Endometrium (tissue), 2 donors: Measurements from ENCODE around the gene GABRB3.

Source experiments
- FAIRE-seq: peaks from 2 replicates; lab custom pipeline; 2012; peaks lifted over from hg19 to GRCh38; lab: Jason Lieb, UNC
- donor health status: control.
- donor health status: control.

The GABRB3 gene

DNA sequence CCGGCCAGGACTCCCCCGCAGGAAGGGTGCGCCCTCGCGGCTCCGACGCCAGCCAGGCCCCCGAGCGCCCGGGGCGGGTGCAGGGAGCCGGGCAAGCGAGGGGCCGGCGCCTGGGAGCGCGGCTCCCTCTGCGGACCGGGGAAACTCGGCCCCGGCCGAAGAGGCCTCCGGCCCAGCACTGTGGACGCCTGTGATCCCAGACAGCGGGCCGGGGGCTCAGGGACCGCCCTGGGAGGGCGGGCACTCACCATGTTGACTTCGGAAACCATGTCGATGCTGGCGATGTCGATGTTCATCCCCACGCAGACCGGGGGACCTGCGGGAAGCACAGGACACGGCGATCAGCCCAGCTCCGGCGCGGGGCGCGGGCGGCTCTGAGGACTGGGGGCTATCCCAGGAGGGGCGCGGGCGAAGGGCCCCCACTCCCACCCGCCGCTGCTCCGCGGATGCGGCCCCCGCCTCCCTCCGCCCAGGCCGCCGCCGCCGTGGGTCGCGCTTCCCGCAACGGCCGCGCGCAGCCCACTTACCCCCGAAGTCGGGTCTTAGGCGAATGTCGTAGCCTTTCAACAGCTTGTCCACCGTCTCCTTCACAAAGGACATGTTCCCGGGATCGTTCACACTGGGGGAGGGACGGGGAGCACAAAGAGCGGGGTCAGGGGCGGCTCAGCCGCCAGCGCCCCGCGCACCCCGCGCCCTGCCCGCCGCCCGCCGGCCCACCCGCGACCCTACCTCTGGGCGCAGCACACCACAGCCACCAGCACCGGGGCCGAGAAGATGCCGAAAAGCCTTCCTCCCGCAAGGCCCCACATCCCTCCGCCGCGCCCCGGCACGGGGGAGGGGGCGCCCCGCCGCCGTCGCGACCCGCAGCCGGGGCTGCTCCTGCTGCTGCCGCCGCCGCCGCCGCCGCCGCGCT, at the start of gene GABRB3:
TSS of gene GABRB3 (minus strand) at position 913 of the 913 bp plus-strand sequence.
- FAIRE-seq, result no peak

DNA sequence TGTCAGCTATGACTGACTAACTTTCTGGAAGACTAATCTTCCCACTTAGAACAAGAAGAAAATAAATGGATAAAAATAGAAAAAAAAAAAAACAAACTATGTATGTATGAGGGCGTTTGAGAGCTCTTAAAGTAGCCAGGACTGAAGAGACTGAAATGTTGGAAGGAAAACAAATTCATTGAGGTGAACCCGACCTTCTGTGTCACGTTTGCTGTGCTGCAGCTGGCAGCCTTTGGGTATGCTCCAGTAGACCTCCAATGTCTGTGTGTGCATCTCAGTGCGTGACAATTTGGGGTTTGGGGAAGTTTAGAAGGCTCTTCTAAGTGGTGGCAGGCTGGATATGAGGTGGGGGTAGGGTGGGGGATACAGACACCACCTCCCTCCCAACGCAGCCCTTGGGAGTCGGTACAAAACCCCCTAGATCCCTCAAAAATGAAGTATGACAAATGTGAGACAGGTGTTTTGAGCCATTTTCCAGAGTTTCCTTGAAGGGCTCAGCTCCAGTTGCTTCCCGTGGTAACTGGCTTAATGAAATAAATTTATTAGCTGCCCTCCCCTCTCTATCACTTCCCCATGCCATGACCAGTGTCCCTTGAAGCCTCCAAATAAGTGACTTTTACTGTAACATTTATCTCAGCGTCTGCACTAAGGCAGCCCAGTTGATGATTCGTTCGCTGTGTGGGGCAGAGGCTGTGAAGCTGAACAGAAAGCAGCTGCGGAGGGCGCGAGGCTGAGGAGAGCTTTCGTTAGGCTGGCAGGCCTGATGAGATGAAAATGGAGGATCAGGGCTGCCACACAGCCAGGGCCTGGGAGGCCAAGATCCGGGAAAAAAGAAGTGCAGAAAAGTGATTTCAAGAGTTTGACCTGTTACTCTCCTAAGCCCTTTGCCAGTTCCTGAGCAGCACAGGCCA, 34.9 kb upstream of the GABRB3 start:
- no peak for FAIRE-seq

DNA sequence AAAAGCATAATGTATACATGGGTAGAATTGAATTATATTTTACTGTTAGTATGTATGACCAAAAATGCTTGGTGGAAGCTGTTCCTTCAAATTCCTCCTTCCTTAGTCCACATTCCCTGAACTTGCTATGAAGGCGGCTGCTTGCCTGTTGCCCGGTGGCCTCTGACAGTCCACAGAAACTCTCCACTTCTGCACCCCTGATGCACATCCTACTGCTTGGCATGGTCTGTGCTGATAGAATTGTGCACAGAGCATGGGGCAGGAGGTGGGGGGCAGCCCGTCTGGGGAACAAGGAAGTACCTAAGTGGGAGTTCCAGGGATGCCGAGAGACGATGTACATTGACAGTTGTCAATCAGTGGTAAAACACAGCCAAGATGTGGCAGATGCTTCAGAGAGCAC, 33.7 kb upstream of the GABRB3 start:
- no peak for FAIRE-seq

DNA sequence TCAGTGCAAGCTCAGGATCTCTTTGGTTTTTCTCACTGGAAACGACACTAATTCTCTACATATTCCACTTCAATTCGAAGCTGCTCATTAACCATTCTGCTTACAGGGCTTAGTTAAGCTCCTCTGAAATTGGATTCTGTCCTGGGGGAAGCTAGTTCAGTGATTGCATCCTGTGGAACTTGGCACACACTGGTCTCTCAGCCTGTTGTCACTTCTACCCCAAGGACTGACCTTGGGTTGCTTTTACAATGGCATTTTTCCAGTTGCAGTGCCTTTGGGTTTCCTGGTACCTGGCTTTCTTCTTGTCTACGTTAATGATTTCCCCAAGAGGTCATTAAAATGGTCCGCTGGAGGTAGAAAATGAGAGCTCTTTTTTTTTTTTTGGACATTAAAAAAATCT, 33.3 kb upstream of the GABRB3 start:
- FAIRE-seq, result no peak

DNA sequence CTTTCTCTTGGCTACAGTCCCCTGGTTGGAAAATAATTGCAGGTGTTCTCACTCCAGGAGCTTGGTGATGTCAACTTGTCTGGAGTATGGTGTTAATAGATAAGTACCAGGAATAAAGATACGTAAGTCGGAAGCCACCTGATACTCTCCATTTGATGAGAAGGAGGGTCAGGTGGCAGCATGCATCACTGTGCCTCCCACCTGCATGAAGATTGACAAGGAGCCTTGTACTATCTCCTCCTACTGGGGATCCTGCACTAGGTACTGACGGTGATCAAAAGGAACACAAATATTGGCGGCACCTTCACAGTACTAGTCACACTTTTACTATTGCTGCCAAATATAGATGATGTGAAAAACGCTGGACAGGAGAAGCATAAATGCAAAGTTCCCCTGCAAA, 32.6 kb upstream of the GABRB3 start:
- FAIRE-seq, result no peak

DNA sequence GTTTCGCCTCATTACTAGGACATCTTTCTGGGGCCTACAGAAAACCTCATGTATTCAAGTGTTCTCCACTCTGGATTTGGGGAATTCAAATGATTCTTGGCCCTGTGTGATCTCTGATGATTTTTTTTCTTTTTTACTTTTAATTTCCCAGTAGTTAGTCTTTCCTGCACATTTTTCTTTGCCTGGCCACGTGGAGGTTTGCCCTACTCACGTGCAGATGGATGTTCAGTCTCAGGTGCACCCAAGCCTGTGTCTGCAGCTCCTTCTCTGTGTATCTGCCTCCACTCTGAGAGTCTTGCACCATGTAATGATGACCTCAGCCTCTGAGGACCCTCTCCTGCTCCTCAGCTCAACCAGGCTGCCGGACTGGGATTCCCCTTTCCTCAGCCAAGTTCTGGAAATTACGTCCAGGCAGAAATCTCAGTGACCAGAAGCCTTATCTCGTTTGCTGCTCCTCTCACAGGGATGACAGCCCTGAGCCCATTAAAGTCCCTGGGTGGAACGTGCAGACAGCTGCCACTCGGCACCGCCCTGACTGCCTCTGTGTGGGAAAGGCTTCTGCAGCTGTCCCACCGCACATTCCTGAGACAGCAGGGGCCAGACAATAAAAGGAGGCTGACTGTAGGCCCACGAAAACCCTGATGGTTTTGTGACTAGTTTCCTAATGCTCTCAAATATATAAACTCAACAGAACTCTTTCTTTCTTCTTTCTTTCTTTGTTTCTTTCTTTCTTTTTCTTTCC, 31.4 kb upstream of the GABRB3 start:
- FAIRE-seq, result no peak

DNA sequence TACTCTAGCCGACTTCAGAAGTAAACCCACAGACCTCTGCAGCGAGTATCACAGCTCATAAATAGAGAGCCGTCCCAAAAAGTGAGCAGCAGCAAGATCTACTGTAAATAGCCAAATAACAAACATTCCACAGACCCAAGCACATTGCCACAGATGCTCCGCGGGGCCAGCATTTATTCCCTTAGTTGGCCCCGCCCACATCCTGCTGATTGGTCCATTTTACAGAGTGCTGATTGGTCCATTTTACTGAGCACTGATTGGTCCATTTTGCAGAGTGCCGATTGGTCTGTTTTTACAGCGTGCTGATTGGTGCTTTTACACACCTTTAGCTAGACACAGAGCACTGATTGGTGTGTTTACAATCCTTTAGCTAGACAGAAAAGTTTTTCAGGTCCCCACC, 17.3 kb upstream of the GABRB3 start:
- FAIRE-seq, result no peak

DNA sequence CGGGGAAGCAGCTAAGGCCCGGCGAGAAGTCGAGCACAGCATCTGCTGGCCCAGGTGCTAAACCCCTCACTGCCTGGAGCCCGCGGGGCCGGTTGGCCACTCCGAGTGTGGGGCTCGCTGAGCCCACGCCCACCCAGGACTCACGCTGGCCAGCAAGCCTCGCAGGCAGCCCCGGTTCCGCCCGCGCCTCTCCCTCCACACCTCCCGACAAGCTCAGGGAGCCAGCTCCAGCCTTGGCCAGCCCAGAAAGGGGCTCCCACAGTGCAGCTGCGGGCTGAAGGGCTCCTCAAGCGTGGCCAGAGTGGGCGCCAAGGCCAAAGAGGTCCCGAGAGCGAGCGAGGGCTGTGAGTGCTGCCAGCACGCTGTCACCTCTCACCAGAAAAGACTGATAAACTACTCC, 8.9 kb upstream of the GABRB3 start:
- no peak for FAIRE-seq

DNA sequence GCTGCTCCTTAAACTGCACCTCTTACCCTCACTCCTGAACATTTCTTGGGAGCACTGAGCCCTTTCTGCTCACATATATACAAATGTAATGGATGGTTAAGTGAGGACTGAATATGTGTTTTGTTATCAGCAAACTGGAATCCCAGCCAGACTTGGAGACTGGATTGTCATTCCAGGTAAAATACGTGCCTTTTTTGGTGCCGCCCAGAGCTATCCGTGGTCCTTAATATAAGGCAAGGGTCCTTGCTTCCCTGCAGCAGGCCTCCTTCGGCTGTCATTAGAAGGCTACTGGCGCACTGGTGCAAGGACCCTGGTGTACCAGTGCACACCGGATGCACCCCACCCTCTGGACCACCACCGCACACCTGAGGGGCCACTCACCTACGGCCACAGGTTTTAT, 1.1 kb upstream of the GABRB3 start:
- no peak for FAIRE-seq

DNA sequence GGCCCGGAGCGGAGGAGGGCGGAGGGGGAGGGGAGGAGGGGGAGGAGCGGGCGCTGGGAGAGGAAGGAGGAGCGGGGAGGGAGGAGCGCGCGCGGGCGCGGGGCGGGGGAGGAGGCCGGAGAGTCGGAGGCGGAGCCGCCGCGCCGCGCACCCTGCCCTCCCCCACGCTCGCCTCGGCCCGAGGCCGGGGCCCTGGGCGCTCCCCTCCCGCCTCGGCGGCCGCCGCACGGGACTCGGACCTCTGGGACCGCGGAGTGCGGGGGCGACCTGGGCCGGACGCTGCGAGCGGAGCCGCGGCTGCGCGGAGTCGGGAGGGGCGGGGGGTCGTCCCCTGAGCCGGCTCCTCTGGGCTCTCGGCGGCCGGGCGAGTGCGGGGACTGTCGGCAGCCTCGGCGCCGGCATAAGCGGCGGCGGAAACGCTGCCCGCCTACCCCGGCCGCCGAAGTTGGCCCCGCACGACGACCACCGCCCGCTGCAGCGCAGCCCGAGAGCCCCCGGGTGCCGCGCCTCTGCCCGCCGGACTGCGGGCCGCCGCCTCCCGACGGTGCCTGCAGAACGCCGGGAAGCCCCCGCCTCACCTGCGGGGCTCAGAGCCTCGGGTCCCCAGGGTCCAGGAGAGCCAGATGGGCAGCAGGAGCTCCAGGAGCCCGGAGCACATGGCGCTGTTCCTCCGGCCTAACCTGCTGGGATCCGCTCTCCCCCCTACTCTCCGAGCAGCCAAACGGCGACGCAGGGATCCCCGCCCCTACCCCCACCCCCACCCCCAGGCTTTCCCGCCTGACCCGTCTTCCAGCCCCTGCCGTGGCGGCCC, 406 bp upstream of the GABRB3 start:
- FAIRE-seq, result no peak

DNA sequence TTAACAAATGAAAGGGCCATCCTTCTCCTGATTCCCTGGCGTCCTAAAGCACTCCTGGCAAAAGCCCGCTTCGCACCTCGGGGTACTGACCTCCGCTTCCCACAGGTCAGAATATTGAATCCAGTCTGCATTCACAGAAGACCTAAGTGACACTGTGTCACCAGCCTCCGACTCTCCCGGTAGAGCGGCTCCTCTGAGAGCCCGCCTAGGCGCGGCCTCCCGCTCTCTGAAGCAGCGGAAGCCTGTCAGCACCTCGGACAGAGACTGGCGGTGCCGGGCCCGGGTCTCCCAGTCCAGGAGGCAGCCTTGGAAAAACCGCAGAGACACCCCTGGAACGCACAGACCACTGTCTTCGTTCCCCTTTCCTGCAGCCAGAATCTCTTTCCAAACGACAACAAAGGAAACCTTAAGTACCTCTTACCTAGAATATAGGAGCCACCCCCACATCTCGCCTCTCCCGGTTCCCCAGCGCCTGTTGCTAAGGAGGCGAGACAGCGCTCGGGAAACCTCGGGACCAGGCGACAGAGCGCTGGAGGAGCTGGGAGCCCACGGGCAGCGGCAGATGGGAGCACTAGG, 1.2 kb downstream of the GABRB3 start:
- no peak for FAIRE-seq

DNA sequence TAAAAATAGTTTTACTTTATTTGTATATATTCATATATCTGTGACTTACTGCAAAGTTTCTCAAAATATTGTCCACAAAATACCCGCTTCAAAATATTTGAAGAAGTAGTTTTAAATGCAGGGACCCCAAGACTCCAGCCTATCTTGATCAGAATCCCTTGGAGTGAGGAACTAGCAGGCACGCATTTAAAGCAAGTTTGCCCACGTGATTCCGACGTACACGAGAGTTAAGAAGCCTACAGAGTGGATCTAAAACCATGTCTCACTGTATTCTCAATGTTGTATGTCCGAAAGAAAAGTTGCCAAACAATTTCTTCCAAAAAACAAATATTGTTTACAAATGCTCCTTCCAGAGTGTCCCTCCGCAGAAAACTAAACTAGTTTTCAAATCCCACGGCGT, 1.7 kb downstream of the GABRB3 start:
- FAIRE-seq, result no peak

DNA sequence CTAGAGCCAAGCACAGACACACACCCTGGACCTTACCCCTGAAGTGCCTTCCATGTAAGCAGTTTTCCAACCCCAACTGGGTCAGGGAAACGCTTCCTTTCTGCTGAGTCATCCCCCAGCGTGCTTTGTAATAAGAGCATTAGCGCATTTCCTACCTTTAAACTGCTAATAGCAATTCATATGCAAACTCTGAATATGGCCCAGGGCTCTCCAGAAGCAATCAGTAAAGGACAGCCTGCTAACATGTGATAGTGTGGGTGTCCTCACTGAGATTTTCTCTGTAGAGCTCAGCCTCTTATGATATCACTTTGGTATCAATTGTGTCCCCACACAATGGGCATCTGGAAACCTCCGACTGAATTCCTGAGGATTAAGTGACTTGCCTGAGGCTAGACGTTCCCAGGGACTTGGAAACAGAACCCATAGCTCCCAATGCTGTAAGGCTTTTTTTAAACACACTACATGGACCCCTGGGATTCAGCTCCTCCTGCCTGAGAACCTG, 5.6 kb downstream of the GABRB3 start:
- FAIRE-seq, result no peak

DNA sequence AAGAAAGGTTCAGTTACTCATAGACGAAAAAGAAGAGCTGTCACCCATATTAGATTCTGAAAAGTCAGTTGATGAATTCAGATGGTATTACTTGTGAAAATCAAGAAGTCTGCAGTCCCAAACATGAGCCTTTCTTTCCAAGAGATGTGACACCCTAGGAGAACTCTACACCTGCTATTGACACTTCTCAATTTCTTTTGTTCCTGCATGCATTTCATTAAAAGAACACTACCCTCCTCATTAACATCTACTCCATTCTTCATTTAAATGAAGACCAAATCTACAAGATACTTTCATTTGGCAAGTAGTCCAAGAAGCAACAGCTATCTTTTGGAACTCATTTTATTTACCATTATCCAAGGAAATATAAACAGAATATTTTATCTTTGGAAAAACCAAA, 6.6 kb downstream of the GABRB3 start:
- no peak for FAIRE-seq

DNA sequence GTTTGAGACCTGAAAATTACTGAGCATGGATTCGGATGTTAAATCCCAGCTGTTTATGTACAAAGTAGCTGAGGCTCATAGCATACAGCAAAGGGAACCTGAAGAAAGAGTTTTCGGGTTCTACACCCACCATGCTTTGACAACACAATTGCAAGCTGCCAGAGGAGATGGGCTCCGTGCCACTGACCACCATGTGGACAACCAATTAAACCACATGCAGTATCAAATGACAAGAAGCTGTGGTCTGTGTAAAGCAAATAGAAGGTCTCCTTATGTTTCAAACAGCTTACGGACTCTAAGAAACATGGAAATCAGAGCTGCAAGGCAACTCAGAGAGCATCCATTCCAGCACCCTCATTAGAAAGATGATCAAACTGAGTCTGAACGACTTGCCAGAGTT, 12.9 kb downstream of the GABRB3 start:
- FAIRE-seq, result no peak

DNA sequence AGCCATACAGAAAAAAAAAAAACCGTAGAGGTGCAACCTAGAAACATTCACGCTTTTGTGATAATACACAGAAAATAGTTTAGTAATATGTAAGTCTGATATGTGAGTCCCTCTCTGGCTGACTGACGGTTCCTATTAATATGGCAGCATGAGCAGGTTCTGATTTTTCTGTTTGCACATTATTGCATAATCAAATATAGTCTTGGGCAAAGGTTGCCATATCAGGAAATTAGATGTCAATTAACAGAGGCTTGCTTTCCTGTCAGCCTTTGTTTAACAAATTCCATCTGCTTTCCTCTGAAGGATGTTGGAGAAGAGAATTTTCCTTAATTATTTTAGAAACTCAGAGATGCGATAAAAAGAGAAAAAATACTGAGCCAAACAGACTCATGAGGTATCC, 14.8 kb downstream of the GABRB3 start:
- FAIRE-seq, result no peak

DNA sequence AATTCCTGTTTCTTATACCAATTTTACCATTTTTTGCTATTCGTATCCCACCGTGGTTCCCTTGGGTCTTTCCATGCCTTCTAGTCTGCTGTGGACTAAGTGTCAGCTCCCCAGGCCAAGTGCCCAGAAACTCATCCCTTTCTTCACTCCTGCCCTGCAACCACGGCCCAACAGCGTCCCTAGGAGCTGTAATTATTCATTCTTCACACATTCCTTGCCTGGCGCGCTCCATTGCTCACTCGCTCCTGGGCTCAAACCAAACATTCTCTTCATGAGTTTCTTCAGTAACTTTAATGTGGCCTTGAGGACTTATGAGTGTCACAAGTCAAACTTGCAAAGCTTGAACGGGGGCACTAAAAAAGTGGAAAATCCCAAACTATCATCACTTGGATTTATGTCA, 15.7 kb downstream of the GABRB3 start:
- FAIRE-seq, result no peak

DNA sequence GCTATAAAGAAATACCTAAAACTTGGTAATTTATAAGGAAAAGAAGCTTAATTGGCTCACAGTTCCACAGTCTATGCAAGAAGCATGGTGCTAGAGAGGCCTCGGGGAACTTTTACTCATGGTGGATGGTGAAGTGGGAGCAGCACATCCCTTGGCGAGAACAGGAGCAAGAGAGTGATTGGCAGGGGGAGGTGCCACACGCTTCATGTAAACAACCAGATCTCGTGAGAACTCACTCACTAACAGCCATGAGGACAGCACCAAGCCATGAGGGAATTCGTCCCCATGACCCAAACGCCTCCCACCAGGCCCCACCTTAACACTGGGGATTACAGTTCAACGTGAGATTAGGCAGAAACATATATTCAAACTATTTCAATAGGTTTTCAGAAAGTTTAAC, 28.0 kb downstream of the GABRB3 start:
- no peak for FAIRE-seq

DNA sequence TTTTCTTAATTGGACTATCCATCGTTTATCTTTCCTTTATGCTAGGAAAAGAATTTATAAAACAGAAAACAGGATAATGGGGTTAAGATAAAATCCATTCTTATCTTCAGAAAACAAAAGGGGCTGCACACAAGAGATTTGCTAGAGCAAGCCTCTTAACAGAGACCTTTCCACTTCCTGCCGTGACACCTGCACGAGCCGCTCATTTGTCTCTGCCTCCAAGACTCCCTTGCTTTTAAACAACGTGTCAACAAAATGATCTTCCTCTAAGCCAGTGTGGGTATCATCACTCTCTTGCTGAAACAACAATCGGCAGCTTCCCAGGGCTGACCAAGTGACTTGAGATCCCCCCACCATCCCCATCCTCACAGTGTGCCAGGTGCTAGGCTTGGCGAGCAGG, 33.1 kb downstream of the GABRB3 start:
- no peak for FAIRE-seq

DNA sequence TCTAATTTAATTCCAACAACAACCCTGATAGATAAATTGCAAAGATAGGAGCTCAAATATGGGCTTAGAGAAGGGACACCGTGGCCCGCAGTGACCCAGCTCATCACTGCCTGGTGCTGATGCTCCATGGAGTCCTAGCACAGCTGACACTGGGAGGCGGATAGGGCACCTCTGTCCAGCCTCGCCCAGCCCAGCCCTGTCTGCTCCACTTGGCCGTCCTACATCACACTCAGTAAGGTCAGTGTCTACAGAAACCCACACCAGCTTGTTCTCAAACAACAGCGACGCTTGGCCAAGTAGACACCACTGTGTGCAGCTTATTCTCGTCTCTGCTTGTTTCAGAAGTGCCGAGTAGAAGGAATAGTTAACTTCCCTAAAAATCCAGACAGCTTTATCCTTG, 33.9 kb downstream of the GABRB3 start:
- no peak for FAIRE-seq
